ENCODE data around the gene LIMK2. TPM values are rescaled to one million over a fixed set of nuclear protein-coding genes. Genes with fewer than 3 reads are reported as not detected.

LIMK2 gene
- total RNA-seq, 1 experiment from 2014 or later = 42.8 TPM

- peak; percentile 86 for ATAC-seq
- H3K4me3 Mint-ChIP-seq = peak within 1 kb of the TSS; percentile 71
- DNase-seq (ENCODE audit: low spot score) = peak; percentile 90
- H3K4me1 Mint-ChIP-seq = peaks cover 26% of the 10 kb centered on the region
- H3K27me3 Mint-ChIP-seq (ENCODE audit: low read depth) = peaks cover 25% of the 10 kb centered on the region
- peak within 1 kb of the TSS; percentile 95 for H3K27ac Mint-ChIP-seq
- no peaks in the 10 kb centered on the region for H3K9me3 Mint-ChIP-seq
- ChIA-PET POLR2A (interaction anchor here (0.6 to 1.9 kb wide), 9 partner anchors 8 to 187 kb away, joined by 3 to 8 read pairs (median 4); partner anchors contain the start of genes LIMK2, PATZ1 and RNF185), CTCF (interaction anchor here (0.6 to 3.5 kb wide), 20 partner anchors 9 to 196 kb away, joined by 3 to 64 read pairs (median 6); partner anchors contain the start of genes LIMK2, PATZ1, PLA2G3 and SELENOM)
- H3K36me3 Mint-ChIP-seq = no peaks in the 10 kb centered on the region
- TF ChIP-seq FOXK1 (CRISPR knock-in tag; IDR thresholded peaks at IDR 0.05) (peak; percentile 87), ZNF121 (CRISPR knock-in tag; IDR thresholded peaks at IDR 0.05) (no peak), ESRRA (CRISPR knock-in tag; IDR thresholded peaks at IDR 0.05; ENCODE audit: borderline replicate concordance) (no peak), NR1H2 (CRISPR knock-in tag; IDR thresholded peaks at IDR 0.05) (no peak), FOXP1 (CRISPR knock-in tag; IDR thresholded peaks at IDR 0.05; ENCODE audit: borderline replicate concordance) (0 out of 2 replicates have a peak, but pooled peaks have one; percentile 37), AFF4 (CRISPR knock-in tag; IDR thresholded peaks at IDR 0.05; ENCODE audit: borderline replicate concordance) (no peak), SOX15 (CRISPR knock-in tag; IDR thresholded peaks at IDR 0.05) (no peak), KAT7 (CRISPR knock-in tag; IDR thresholded peaks at IDR 0.05; ENCODE audit: borderline replicate concordance) (no peak), ZNF512 (CRISPR knock-in tag; IDR thresholded peaks at IDR 0.05; ENCODE audit: borderline replicate concordance) (no peak), ATF2 (CRISPR knock-in tag; IDR thresholded peaks at IDR 0.05; ENCODE audit: borderline replicate concordance, low read depth) (no peak), ETV6 (CRISPR knock-in tag; IDR thresholded peaks at IDR 0.05) (no peak), E2F1 (CRISPR knock-in tag; IDR thresholded peaks at IDR 0.05) (no peak), MAX (CRISPR knock-in tag; IDR thresholded peaks at IDR 0.05) (peak; percentile 43), USF2 (CRISPR knock-in tag; IDR thresholded peaks at IDR 0.05) (no peak), TEAD1 (CRISPR knock-in tag; IDR thresholded peaks at IDR 0.05) (no peak), ZSCAN18 (CRISPR knock-in tag; IDR thresholded peaks at IDR 0.05) (no peak), CBFB (CRISPR knock-in tag; IDR thresholded peaks at IDR 0.05; ENCODE audit: low read depth) (no peak), FOXP4 (CRISPR knock-in tag; IDR thresholded peaks at IDR 0.05) (peak; percentile 37; the same call in 1 of the 2 replicates), GABPB1 (CRISPR knock-in tag; IDR thresholded peaks at IDR 0.05) (peak; percentile 50), NFATC4 (CRISPR knock-in tag; IDR thresholded peaks at IDR 0.05) (no peak)
These were observed 80.3 kb downstream of the LIMK2 start, which contains the start of gene PIK3IP1 for GRCh38 chr22:31292236-31292989. Gene PIK3IP1 (minus strand): TSS chr22:31292488. CDS start chr22:31292344, 144 bp downstream.
